ENCODE measurements around the gene MYBBP1A.

DNA sequence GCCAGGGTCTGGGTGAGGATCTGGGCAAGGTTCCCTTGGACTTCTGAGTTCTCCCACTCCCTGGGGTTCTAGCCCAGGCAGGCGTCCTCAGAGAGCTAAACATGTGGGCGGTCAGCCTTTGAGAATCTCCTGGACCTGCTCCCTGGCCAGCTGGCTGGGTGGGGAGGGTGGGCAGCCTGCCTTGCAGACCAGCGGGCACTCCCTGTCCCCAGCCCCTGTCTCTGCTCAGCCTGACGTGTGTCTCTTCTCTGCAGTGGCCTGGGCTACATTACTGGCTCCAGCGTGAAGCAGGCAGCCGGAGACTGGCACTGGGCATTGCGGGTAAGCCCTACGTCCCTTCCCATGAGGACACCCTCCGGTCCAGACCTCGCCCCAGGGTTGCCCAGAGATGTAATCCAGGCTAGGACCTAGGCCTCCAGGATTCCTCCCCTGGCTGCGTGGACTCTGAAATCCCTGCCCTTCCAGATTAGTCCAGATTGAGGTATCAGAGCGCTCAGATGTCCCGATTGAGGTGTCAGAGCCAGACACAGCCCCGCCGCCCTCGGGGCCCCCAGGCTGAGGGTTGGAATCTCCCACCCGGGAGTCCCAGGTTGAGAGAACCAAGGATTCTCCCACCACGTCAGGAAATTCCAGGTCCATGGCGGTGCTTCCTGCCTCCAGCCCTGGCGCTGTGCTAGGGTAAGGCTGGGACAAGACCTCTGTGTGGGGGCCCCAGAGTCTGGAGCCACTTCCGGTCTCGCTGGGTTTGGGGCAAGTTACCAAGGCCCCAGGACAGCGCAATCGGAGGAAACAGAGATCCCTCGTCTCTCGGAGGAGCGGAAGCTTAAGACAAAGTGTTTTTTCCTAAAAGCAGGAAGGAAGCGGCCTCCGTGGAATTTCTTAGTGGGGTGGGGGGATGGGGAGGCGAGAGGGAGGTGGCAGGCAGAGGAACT is 24.1 kb downstream of the MYBBP1A start:
- TF ChIP-seq, protein P1, sequence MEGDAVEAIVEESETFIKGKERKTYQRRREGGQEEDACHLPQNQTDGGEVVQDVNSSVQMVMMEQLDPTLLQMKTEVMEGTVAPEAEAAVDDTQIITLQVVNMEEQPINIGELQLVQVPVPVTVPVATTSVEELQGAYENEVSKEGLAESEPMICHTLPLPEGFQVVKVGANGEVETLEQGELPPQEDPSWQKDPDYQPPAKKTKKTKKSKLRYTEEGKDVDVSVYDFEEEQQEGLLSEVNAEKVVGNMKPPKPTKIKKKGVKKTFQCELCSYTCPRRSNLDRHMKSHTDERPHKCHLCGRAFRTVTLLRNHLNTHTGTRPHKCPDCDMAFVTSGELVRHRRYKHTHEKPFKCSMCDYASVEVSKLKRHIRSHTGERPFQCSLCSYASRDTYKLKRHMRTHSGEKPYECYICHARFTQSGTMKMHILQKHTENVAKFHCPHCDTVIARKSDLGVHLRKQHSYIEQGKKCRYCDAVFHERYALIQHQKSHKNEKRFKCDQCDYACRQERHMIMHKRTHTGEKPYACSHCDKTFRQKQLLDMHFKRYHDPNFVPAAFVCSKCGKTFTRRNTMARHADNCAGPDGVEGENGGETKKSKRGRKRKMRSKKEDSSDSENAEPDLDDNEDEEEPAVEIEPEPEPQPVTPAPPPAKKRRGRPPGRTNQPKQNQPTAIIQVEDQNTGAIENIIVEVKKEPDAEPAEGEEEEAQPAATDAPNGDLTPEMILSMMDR (IDR thresholded peaks at IDR 0.05): no peak
- TF ChIP-seq POLR2A (IDR thresholded peaks at IDR 0.05): no peak
